Endothelial cell of umbilical vein (primary cell): ENCODE measurements around the gene BCL7C. TPM values are rescaled to one million over a fixed set of nuclear protein-coding genes. Genes with fewer than 3 reads are reported as not detected.

Source experiments
- microRNA counts: library from miRNA; unstranded; fragments of <30 nt; microRNA quantifications from one replicate; lab custom pipeline; 2016
- microRNA-seq: library from miRNA; unstranded; fragments of <30 nt; microRNA quantifications from one replicate; pipeline ENCODE4 v1.2.0, GENCODE V29; 2021; ENCODE audit warnings: borderline number of aligned reads, borderline replicate concordance
- polyA plus RNA-seq, 4 experiments: library from polyadenylated mRNA; depleted of rRNA in 3 of 4; stranded (reverse) in 3 of 4; unstranded in 1 of 4; fragments of >200 nt; gene quantifications; 2 replicates each; pipeline versions ENCODE4 v1.2.1 to v1.2.3, GENCODE V29; 2011 to 2012; ENCODE audit warnings: missing spikeins in 1 of 4
- small RNA-seq: library from RNA; depleted of rRNA; stranded (forward); fragments of <200 nt; gene quantifications from one replicate; pipeline ENCODE3, GENCODE V24; 2012; ENCODE audit warnings: low replicate concordance, low read depth; ENCODE audit not compliant: insufficient read depth, insufficient read length
- total RNA-seq: library from RNA; stranded (reverse); gene quantifications from 2 replicates; pipeline ENCODE4 v1.2.3, GENCODE V29; 2021

Gene BCL7C
- total and polyA plus RNA-seq, 2 donors (not counting 3 experiments of a cell fraction or from before 2014, with no cell fraction given) = 30.2 to 38.3 TPM

MicroRNAs within 50 kb of the gene (microRNA counts, 767-probe panel; counts per million panel counts)
- microRNA hsa-miR-762 (lab: Ali Mortazavi, UCI) = 723 counts per million, percentile 96 among the panel's probes with 10 or more counts

Small RNAs within 50 kb of the gene (microRNA-seq; reads per million reads assigned to microRNA genes)
- not detected for gene MIR4519
- not detected for gene MIR762

Small RNAs within 50 kb of the gene (small RNA-seq; reads per million reads assigned to genes)
- not detected for gene MIR4519
- not detected for gene MIR762

Other genes starting within 250 kb of the BCL7C start
- gene PRR14, start 243.1 kb downstream of the BCL7C start, total RNA-seq = 57.0 and 70.0 TPM in 2 replicates
- gene PRR14, start 243.1 kb downstream of the BCL7C start, polyA plus RNA-seq = 17.0 and 20.5 TPM in 2 replicates
- gene FBRS, start 235.6 kb downstream of the BCL7C start, total RNA-seq = 68.6 and 72.5 TPM in 2 replicates
- gene FBRS, start 235.6 kb downstream of the BCL7C start, polyA plus RNA-seq = 15.5 and 16.3 TPM in 2 replicates
- 67.6 and 77.7 TPM in 2 replicates for gene SRCAP, start 194.9 kb downstream of the BCL7C start, total RNA-seq
- gene SRCAP, start 194.9 kb downstream of the BCL7C start, polyA plus RNA-seq = 9.7 and 11.0 TPM in 2 replicates
- gene PHKG2, start 145.7 kb downstream of the BCL7C start, total RNA-seq = 33.0 and 34.1 TPM in 2 replicates
- 48.8 and 55.4 TPM in 2 replicates for gene PHKG2, start 145.7 kb downstream of the BCL7C start, polyA plus RNA-seq
- gene CFAP119, start 132.0 kb downstream of the BCL7C start, total RNA-seq = 6.5 and 7.2 TPM in 2 replicates
- gene CFAP119, start 132.0 kb downstream of the BCL7C start, polyA plus RNA-seq = 9.5 and 13.7 TPM in 2 replicates
- 97.0 and 102 TPM in 2 replicates for gene RNF40, start 131.8 kb downstream of the BCL7C start, total RNA-seq
- gene RNF40, start 131.8 kb downstream of the BCL7C start, polyA plus RNA-seq = 60.5 and 67.6 TPM in 2 replicates
- gene ZNF629, start 106.9 kb downstream of the BCL7C start, total RNA-seq = 11.2 and 11.7 TPM in 2 replicates
- 5.2 and 5.6 TPM in 2 replicates for gene ZNF629, start 106.9 kb downstream of the BCL7C start, polyA plus RNA-seq
- 1.4 and 1.5 TPM in 2 replicates for gene CTF1, start 2.5 kb upstream of the BCL7C start, total RNA-seq
- gene CTF1, start 2.5 kb upstream of the BCL7C start, polyA plus RNA-seq = 4.3 and 4.7 TPM in 2 replicates
- gene FBXL19, start 29.5 kb upstream of the BCL7C start, total RNA-seq = 37.3 and 38.0 TPM in 2 replicates
- gene FBXL19, start 29.5 kb upstream of the BCL7C start, polyA plus RNA-seq = 22.1 and 29.5 TPM in 2 replicates
- gene ORAI3, start 55.0 kb upstream of the BCL7C start, total RNA-seq = 17.0 and 17.6 TPM in 2 replicates
- gene ORAI3, start 55.0 kb upstream of the BCL7C start, polyA plus RNA-seq = 25.4 and 33.9 TPM in 2 replicates
- 21.3 and 25.6 TPM in 2 replicates for gene SETD1A, start 63.7 kb upstream of the BCL7C start, total RNA-seq
- 3.4 and 3.5 TPM in 2 replicates for gene SETD1A, start 63.7 kb upstream of the BCL7C start, polyA plus RNA-seq
- gene HSD3B7, start 91.1 kb upstream of the BCL7C start, total RNA-seq = 2.9 and 3.5 TPM in 2 replicates
- gene HSD3B7, start 91.1 kb upstream of the BCL7C start, polyA plus RNA-seq = 4.8 and 6.3 TPM in 2 replicates
- gene STX1B, start 116.6 kb upstream of the BCL7C start, total RNA-seq = 0.07 and 0.11 TPM in 2 replicates
- 0.14 and 0.21 TPM in 2 replicates for gene STX1B, start 116.6 kb upstream of the BCL7C start, polyA plus RNA-seq
- gene STX4, start 139.5 kb upstream of the BCL7C start, total RNA-seq = 60.7 and 65.2 TPM in 2 replicates
- gene STX4, start 139.5 kb upstream of the BCL7C start, polyA plus RNA-seq = 49.4 and 49.5 TPM in 2 replicates
- 11.6 and 13.3 TPM in 2 replicates for gene ZNF668, start 180.2 kb upstream of the BCL7C start, total RNA-seq
- gene ZNF668, start 180.2 kb upstream of the BCL7C start, polyA plus RNA-seq = 11.8 and 14.4 TPM in 2 replicates
- gene ZNF646, start 180.3 kb upstream of the BCL7C start, total RNA-seq = 13.1 and 15.9 TPM in 2 replicates
- 4.1 and 5.9 TPM in 2 replicates for gene ZNF646, start 180.3 kb upstream of the BCL7C start, polyA plus RNA-seq
- gene PRSS53, start 194.9 kb upstream of the BCL7C start, total RNA-seq = 2.8 and 4.5 TPM in 2 replicates
- gene PRSS53, start 194.9 kb upstream of the BCL7C start, polyA plus RNA-seq = 3.5 and 4.6 TPM in 2 replicates
- 91.8 and 93.5 TPM in 2 replicates for gene VKORC1, start 200.7 kb upstream of the BCL7C start, total RNA-seq
- 586 and 728 TPM in 2 replicates for gene VKORC1, start 200.7 kb upstream of the BCL7C start, polyA plus RNA-seq
- gene BCKDK, start 214.3 kb upstream of the BCL7C start, total RNA-seq = 56.5 and 57.8 TPM in 2 replicates
- gene BCKDK, start 214.3 kb upstream of the BCL7C start, polyA plus RNA-seq = 78.3 and 96.7 TPM in 2 replicates
- 42.1 and 42.8 TPM in 2 replicates for gene KAT8, start 223.6 kb upstream of the BCL7C start, total RNA-seq
- 30.7 and 33.3 TPM in 2 replicates for gene KAT8, start 223.6 kb upstream of the BCL7C start, polyA plus RNA-seq
- not detected in 2 replicates for gene PRSS8, start 241.7 kb upstream of the BCL7C start, total RNA-seq
- gene PRSS8, start 241.7 kb upstream of the BCL7C start, polyA plus RNA-seq = 0.11 and 0.12 TPM in 2 replicates